AG10803 (cell line): ENCODE measurements around the gene ADAMTSL4.

Source experiments
- DNase-seq: peaks from one replicate; pipeline ENCODE4 v3.0.0; 2010; ENCODE audit warnings: low read depth
- H3K4me3 ChIP-seq: 2 replicates; pipeline ENCODE4 v1.5.1; 2011; ENCODE audit warnings: mild to moderate bottlenecking, low read length, control low read depth
- TF ChIP-seq, protein P1 (sequence below): conservative IDR thresholded peaks from 2 replicates; pipeline ENCODE4 v1.5.1; 2011; ENCODE audit warnings: mild to moderate bottlenecking, low read length, control low read depth, inconsistent platforms

ADAMTSL4 gene

GRCh38 chr1:150546294-150546937 is 2.8 kb upstream of the ADAMTSL4 start:
- DNase-seq: no peak
- TF ChIP-seq, protein P1, sequence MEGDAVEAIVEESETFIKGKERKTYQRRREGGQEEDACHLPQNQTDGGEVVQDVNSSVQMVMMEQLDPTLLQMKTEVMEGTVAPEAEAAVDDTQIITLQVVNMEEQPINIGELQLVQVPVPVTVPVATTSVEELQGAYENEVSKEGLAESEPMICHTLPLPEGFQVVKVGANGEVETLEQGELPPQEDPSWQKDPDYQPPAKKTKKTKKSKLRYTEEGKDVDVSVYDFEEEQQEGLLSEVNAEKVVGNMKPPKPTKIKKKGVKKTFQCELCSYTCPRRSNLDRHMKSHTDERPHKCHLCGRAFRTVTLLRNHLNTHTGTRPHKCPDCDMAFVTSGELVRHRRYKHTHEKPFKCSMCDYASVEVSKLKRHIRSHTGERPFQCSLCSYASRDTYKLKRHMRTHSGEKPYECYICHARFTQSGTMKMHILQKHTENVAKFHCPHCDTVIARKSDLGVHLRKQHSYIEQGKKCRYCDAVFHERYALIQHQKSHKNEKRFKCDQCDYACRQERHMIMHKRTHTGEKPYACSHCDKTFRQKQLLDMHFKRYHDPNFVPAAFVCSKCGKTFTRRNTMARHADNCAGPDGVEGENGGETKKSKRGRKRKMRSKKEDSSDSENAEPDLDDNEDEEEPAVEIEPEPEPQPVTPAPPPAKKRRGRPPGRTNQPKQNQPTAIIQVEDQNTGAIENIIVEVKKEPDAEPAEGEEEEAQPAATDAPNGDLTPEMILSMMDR: no peak
- no peak overlapping the region for H3K4me3 ChIP-seq

GRCh38 chr1:150548324-150548631 is 930 bp upstream of the ADAMTSL4 start:
- DNase-seq: no peak
- TF ChIP-seq, protein P1: no peak
- H3K4me3 ChIP-seq: peak overlapping the region; percentile 68

- no peak for DNase-seq
- peak overlapping the region; percentile 62 for H3K4me3 ChIP-seq
- TF ChIP-seq, protein P1: peak; percentile 38
Measured at GRCh38 chr1:150549496-150550221, 451 bp downstream of the ADAMTSL4 start.

GRCh38 chr1:150550222-150551050 is 1.2 kb downstream of the ADAMTSL4 start:
- TF ChIP-seq, protein P1: no peak
- peak overlapping the region; percentile 62 for H3K4me3 ChIP-seq
- DNase-seq: no peak

DNA sequence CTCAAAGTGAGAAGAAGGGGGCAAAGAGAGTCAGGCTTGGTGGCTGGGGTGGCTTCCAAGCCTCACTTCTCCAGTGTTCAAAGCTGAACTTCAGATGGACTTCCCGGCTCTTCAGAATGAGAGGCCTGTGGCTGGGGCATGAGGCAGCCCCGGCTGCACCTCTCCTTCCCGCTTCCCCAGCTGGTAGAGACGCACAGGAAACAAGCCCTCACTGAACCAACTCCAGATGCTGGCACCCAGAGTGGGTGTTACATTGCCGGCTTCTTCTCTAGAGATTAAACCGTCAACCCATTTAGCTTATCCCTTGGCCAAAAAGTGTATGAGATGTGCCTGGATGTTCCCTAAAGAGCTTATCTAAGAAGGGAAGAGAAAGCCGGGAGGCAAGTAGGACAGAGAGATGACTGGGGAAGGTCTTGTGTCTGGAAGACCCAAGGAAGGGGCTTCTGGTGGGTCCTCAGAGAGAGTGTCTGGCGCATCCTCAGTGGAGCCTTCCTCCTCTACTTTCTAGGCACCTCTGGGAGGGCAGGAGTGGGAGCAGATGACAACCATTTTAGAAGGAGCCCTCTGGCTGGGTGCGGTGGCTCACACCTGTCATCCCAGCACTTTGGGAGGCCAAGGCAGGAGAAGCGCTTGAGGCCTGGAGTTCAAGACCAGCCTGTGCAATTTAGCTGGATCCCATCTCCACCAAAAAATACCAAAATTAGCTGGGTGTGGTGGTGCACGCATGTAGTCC is 2.0 kb downstream of the ADAMTSL4 start:
- TF ChIP-seq, protein P1: no peak
- no peak overlapping the region; the same call in 1 of the 2 replicates for H3K4me3 ChIP-seq
- DNase-seq: no peak

DNA sequence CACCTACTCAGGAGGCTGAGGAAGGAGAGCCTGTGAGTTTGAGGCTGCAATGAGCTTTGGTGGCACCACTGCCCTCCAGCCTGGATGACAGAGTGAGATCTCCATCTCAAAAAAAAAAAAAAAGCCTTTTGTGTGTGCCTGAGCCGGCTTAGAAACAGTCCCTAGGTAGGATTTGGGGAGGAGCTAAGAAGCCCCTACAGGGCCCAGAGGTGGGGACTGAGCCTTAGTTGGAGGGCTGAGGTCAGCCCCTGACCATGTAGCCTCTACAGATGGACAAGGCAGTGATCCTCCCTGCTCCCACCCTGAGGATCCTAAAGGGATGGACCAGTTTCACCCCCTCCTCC is 2.5 kb downstream of the ADAMTSL4 start:
- no peak overlapping the region for H3K4me3 ChIP-seq
- TF ChIP-seq, protein P1: no peak
- no peak for DNase-seq
